Measurements from ENCODE around the gene HSF5. TPM values are rescaled to one million over a fixed set of nuclear protein-coding genes. Genes with fewer than 3 reads are reported as not detected.

HSF5 gene
- total and polyA plus RNA-seq, 2 of the 13 experiments (the other 11 are each of a cell fraction or from before 2014, with no cell fraction given): not detected

DNA sequence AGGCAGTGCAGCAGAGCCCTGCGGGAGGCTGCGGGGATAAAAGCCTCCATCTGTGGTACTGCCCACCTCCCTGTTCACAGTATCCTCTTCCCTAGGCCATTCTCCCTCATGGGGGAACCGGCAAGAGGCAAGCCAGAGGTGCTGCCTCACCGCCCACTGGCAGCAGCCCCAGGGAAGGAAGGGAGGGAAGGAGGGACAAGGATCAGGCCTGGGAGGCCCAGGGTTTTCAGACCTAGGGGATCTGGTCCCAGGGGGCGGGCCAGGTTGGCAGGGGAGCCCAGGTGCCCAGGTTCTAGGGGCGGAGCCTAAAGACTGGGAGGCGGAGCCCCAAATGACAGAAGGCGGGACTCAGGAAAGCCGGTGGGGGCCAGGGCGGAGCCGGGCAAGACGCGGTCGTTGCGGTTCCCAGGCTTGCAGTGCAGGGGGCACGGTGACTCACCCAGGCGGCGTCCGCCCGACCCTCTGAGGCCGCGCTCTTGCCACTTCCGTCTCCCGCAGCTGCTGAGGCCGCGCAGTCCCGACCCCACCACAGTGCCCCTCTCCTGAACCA is 29.2 kb upstream of the HSF5 start (continued):
- TF ChIP-seq ZNF24 (IDR thresholded peaks at IDR 0.05): no peak
- TF ChIP-seq SALL2 (CRISPR knock-in tag; IDR thresholded peaks at IDR 0.05): peak; percentile 26; the same call in 1 of the 2 replicates
- TF ChIP-seq, protein P1, sequence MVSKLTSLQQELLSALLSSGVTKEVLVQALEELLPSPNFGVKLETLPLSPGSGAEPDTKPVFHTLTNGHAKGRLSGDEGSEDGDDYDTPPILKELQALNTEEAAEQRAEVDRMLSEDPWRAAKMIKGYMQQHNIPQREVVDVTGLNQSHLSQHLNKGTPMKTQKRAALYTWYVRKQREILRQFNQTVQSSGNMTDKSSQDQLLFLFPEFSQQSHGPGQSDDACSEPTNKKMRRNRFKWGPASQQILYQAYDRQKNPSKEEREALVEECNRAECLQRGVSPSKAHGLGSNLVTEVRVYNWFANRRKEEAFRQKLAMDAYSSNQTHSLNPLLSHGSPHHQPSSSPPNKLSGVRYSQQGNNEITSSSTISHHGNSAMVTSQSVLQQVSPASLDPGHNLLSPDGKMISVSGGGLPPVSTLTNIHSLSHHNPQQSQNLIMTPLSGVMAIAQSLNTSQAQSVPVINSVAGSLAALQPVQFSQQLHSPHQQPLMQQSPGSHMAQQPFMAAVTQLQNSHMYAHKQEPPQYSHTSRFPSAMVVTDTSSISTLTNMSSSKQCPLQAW (CRISPR knock-in tag; IDR thresholded peaks at IDR 0.05): peak; percentile 54
- TF ChIP-seq FOSL1 (CRISPR knock-in tag; IDR thresholded peaks at IDR 0.05; ENCODE audit: borderline replicate concordance): peak; percentile 85
- TF ChIP-seq TCF7 (IDR thresholded peaks at IDR 0.05; ENCODE audit: low read depth): 0 out of 2 replicates have a peak, but pooled peaks have one; percentile 16
- TF ChIP-seq, protein P2, sequence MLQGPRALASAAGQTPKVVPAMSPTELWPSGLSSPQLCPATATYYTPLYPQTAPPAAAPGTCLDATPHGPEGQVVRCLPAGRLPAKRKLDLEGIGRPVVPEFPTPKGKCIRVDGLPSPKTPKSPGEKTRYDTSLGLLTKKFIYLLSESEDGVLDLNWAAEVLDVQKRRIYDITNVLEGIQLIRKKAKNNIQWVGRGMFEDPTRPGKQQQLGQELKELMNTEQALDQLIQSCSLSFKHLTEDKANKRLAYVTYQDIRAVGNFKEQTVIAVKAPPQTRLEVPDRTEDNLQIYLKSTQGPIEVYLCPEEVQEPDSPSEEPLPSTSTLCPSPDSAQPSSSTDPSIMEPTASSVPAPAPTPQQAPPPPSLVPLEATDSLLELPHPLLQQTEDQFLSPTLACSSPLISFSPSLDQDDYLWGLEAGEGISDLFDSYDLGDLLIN (CRISPR knock-in tag; IDR thresholded peaks at IDR 0.05; ENCODE audit: borderline replicate concordance): peak; percentile 56; the same call in 1 of the 2 replicates
- TF ChIP-seq, protein P3, sequence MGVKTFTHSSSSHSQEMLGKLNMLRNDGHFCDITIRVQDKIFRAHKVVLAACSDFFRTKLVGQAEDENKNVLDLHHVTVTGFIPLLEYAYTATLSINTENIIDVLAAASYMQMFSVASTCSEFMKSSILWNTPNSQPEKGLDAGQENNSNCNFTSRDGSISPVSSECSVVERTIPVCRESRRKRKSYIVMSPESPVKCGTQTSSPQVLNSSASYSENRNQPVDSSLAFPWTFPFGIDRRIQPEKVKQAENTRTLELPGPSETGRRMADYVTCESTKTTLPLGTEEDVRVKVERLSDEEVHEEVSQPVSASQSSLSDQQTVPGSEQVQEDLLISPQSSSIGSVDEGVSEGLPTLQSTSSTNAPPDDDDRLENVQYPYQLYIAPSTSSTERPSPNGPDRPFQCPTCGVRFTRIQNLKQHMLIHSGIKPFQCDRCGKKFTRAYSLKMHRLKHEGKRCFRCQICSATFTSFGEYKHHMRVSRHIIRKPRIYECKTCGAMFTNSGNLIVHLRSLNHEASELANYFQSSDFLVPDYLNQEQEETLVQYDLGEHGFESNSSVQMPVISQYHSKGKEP (CRISPR knock-in tag; IDR thresholded peaks at IDR 0.05): 0 out of 2 replicates have a peak, but pooled peaks have one; percentile 57
- TF ChIP-seq ZNF382 (CRISPR knock-in tag; IDR thresholded peaks at IDR 0.05; ENCODE audit: borderline replicate concordance): no peak
- TF ChIP-seq ZNF232 (CRISPR knock-in tag; IDR thresholded peaks at IDR 0.05; ENCODE audit: borderline replicate concordance): peak; percentile 58; the same call in 1 of the 2 replicates
- peak; percentile 68; the same call in 1 of the 2 replicates for TF ChIP-seq HDAC1 (CRISPR knock-in tag; IDR thresholded peaks at IDR 0.05)
- no peak for TF ChIP-seq SRSF4 (IDR thresholded peaks at IDR 0.05; ENCODE audit: low read depth, low read length, poor library complexity, severe bottlenecking)
- TF ChIP-seq, protein P4, sequence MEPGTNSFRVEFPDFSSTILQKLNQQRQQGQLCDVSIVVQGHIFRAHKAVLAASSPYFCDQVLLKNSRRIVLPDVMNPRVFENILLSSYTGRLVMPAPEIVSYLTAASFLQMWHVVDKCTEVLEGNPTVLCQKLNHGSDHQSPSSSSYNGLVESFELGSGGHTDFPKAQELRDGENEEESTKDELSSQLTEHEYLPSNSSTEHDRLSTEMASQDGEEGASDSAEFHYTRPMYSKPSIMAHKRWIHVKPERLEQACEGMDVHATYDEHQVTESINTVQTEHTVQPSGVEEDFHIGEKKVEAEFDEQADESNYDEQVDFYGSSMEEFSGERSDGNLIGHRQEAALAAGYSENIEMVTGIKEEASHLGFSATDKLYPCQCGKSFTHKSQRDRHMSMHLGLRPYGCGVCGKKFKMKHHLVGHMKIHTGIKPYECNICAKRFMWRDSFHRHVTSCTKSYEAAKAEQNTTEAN (CRISPR knock-in tag; conservative IDR thresholded peaks at IDR 0.05): no peak
- no peak for TF ChIP-seq SOX5 (CRISPR knock-in tag; IDR thresholded peaks at IDR 0.05; ENCODE audit: borderline replicate concordance)
- no peak for TF ChIP-seq TEAD2 (CRISPR knock-in tag; IDR thresholded peaks at IDR 0.05)
- TF ChIP-seq ZBTB1 (CRISPR knock-in tag; IDR thresholded peaks at IDR 0.05; ENCODE audit: borderline replicate concordance): 0 out of 2 replicates have a peak, but pooled peaks have one; percentile 19
- peak; percentile 93 for TF ChIP-seq FOSL2 (CRISPR knock-in tag; IDR thresholded peaks at IDR 0.05)
- no peak for TF ChIP-seq CHD2 (IDR thresholded peaks at IDR 0.05; ENCODE audit: low read depth, low read length)
- peak; percentile 64 for TF ChIP-seq GABPA (IDR thresholded peaks at IDR 0.05; ENCODE audit: low read depth, low read length)
- no peak for TF ChIP-seq GABPA (CRISPR knock-in tag; IDR thresholded peaks at IDR 0.05; ENCODE audit: low read depth)
- TF ChIP-seq, protein P5, sequence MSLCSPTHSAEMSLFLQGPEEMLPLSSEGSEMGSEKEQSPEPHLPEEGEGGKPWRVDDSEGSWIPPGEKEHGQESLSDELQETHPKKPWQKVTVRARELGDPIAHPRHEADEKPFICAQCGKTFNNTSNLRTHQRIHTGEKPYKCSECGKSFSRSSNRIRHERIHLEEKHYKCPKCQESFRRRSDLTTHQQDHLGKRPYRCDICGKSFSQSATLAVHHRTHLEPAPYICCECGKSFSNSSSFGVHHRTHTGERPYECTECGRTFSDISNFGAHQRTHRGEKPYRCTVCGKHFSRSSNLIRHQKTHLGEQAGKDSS (CRISPR knock-in tag; IDR thresholded peaks at IDR 0.05; ENCODE audit: borderline replicate concordance, low read depth): 0 out of 2 replicates have a peak, but pooled peaks have one; percentile 27
- 0 out of 2 replicates have a peak, but pooled peaks have one; percentile 18 for TF ChIP-seq ZNF263 (CRISPR knock-in tag; IDR thresholded peaks at IDR 0.05)

Data from HepG2 (cell line).